ENCODE measurements around the gene GRIN2C.

The GRIN2C gene

DNA sequence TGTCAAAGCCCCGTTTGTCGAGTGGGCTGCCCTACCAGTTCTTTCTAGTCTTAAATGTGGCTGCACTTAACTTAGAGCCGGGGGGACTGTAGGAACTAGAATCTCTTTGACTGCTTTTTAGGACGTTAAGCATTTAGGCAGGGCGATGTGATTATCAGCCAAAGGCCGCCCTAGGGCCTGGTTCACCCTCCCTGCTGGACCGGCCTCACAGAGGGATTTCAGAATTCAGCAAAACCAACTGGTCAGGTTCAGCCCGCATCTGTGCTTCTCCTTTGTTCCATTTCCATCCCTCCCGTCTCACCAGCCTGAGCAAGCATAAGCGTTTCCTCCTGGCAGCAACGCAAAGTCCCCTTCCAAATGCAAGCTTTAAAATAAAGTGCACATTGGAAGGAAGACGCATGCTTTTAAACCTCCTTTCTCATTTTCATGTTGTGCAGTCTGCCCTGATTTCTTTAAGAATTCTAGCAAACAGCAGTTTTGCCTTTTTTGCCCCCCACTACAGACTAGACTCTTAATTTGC, 67.0 kb downstream of the GRIN2C start:
- H3K27ac ChIP-seq, result no peak overlapping the region
- peaks cover 12 to 17% of the 10 kb centered on the region in 2 experiments for H3K4me1 ChIP-seq (ENCODE audit: control insufficient read depth in 1 of 2, insufficient read depth in 1 of 2, low read depth in 1 of 2, low read length in 1 of 2)
- H3K36me3 ChIP-seq, result peaks cover 61% of the 10 kb centered on the region
- no peaks in the 10 kb centered on the region for H3K27me3 ChIP-seq
- no peak overlapping the region for H3K4me3 ChIP-seq (ENCODE audit: low read depth in 1 of 2, low read length in 1 of 2)
- no peaks in the 10 kb centered on the region for H3K9me3 ChIP-seq
- TF ChIP-seq, protein P1, sequence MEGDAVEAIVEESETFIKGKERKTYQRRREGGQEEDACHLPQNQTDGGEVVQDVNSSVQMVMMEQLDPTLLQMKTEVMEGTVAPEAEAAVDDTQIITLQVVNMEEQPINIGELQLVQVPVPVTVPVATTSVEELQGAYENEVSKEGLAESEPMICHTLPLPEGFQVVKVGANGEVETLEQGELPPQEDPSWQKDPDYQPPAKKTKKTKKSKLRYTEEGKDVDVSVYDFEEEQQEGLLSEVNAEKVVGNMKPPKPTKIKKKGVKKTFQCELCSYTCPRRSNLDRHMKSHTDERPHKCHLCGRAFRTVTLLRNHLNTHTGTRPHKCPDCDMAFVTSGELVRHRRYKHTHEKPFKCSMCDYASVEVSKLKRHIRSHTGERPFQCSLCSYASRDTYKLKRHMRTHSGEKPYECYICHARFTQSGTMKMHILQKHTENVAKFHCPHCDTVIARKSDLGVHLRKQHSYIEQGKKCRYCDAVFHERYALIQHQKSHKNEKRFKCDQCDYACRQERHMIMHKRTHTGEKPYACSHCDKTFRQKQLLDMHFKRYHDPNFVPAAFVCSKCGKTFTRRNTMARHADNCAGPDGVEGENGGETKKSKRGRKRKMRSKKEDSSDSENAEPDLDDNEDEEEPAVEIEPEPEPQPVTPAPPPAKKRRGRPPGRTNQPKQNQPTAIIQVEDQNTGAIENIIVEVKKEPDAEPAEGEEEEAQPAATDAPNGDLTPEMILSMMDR (IDR thresholded peaks at IDR 0.05), result no peak
